DND-41 (cell line): ENCODE data around the gene NCAN.

Experiments
- EZH2 ChIP-seq: IDR thresholded peaks from 3 replicates; pipeline ENCODE4 v1.6.1; 2012; ENCODE audit warnings: borderline replicate concordance, low read depth, mild to moderate bottlenecking, moderate library complexity, low read length, inconsistent platforms; ENCODE audit not compliant: severe bottlenecking
- TF ChIP-seq, protein P1 (sequence below): IDR thresholded peaks from 2 replicates; pipeline ENCODE4 v1.5.1; 2012; ENCODE audit warnings: borderline replicate concordance, low read length, moderate library complexity, mild to moderate bottlenecking; ENCODE audit not compliant: poor library complexity, severe bottlenecking; ENCODE audit errors: extremely low read depth

- TF ChIP-seq, protein P1, sequence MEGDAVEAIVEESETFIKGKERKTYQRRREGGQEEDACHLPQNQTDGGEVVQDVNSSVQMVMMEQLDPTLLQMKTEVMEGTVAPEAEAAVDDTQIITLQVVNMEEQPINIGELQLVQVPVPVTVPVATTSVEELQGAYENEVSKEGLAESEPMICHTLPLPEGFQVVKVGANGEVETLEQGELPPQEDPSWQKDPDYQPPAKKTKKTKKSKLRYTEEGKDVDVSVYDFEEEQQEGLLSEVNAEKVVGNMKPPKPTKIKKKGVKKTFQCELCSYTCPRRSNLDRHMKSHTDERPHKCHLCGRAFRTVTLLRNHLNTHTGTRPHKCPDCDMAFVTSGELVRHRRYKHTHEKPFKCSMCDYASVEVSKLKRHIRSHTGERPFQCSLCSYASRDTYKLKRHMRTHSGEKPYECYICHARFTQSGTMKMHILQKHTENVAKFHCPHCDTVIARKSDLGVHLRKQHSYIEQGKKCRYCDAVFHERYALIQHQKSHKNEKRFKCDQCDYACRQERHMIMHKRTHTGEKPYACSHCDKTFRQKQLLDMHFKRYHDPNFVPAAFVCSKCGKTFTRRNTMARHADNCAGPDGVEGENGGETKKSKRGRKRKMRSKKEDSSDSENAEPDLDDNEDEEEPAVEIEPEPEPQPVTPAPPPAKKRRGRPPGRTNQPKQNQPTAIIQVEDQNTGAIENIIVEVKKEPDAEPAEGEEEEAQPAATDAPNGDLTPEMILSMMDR = no peak
- no peak for TF ChIP-seq EZH2
These were observed 62.4 kb downstream of the NCAN start for GRCh38 chr19:19274146-19274545.
